Measurements from ENCODE around the gene NFATC3. TPM values are rescaled to one million over a fixed set of nuclear protein-coding genes. Genes with fewer than 3 reads are reported as not detected.
A peak's percentile ranks its signal among the peaks of the same experiment; 100 is the strongest.
"Not testable (repeated sequence)": the region's sequence is repeated elsewhere in the genome, so short reads cannot be mapped to it uniquely, and the experiment has no call there.

The NFATC3 gene
- total RNA-seq, 1 experiment from 2014 or later = 15.4 TPM

GRCh38 chr16:68088130-68088972 is 3.2 kb downstream of the NFATC3 start:
- DNase-seq (ENCODE audit: low read depth) = no peak

GRCh38 chr16:68089067-68089466 is 3.9 kb downstream of the NFATC3 start:
- no peak for DNase-seq (ENCODE audit: low read depth)

DNA sequence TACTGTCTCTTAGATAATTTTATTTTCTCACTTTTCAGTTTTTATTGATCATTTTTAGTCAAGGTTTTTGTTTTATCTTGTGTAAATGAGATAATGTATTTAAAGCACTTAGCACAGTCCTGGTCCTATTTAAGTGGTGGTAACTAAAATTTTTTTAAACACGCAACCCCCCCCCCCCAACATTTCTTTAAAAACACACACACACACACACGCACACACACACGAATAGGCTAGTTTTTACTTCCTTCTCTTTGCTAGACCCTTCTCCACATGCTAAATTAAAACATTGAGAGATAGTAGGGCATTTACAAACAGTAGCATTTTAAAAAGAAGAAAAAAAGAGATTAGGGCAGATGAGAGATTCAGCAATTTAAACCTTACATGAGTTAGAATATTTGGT is 5.0 kb downstream of the NFATC3 start:
- no peak for DNase-seq (ENCODE audit: low read depth)

DNA sequence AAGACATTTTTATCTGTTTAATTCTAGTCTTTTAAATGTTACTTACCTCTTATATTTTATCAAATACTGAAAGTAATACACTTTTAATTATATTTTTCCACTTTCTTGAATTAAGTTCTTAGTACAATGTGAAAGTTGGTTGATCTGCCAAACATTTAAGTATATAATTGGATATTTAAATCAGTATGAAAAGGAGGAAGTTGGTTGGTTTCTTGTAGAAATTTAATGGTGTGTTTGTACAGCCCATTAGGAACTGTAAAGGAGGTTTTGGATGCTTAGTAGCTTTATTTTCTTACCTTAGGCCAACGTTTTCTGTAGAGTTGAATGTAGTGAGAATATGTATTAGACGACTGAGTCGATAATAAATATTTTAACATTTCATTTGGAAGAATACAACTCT is 5.4 kb downstream of the NFATC3 start:
- no peak for DNase-seq (ENCODE audit: low read depth)

DNA sequence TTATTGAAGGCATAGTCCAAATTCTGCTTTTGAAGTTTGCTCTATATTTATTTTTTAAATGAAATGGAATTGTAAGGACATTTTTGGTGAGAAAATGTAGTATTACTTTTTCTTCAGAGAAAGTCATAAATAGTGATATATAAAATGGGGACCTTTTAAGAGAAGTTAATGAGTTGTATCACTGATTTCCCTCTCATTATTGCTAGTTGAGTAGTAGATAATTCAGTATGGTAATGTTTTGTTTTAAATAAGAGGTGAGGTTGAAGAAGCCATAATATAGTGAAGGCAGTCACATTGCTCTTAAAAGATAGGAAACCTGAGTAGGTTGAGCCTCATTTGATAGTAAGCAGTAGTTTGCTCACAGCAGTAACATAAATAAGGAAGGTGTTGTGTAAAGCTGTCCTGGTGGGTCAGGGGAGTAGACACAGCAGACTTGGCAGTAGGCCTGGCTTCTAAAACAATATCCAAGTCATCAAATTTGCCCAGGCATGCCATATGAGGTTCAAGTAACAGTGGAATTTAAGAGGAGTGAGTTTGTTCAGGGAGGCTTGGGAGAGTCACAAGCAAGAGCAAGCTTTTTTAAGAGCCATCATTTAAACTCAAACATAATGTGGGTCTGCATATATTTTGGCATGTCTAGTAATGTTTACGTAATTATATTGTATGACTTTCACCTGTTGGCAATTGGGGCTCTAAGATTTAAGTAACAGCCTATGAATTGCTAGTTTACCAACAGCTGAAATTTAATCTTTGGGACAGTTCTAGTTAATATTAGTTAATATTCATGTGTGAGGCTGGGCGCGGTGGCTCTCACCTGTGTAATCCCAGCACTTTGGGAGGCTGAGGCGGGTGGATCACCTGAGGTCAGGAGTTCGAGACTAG is 6.5 kb downstream of the NFATC3 start:
- peak; percentile 68 for DNase-seq (ENCODE audit: low read depth)

DNA sequence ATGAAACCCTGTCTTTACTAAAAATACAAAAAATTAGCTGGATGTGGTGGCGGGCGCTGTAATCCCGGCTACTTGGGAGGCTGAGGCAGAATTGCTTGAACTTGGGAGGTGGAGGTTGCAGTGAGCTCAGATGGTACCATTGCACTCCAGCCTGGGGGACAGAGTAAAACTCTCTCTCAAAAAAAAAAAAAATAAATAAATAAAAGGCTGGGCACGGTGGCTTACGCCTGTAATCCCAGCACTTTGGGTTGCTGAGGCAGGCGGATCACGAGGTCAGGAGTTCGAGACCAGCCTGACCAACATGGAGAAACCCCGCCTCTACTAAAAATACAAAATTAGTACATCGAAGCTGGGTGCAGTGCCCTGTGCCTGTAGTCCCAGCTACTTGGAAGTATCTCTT is 7.1 kb downstream of the NFATC3 start:
- not testable (repeated sequence) for DNase-seq (ENCODE audit: low read depth)

DNA sequence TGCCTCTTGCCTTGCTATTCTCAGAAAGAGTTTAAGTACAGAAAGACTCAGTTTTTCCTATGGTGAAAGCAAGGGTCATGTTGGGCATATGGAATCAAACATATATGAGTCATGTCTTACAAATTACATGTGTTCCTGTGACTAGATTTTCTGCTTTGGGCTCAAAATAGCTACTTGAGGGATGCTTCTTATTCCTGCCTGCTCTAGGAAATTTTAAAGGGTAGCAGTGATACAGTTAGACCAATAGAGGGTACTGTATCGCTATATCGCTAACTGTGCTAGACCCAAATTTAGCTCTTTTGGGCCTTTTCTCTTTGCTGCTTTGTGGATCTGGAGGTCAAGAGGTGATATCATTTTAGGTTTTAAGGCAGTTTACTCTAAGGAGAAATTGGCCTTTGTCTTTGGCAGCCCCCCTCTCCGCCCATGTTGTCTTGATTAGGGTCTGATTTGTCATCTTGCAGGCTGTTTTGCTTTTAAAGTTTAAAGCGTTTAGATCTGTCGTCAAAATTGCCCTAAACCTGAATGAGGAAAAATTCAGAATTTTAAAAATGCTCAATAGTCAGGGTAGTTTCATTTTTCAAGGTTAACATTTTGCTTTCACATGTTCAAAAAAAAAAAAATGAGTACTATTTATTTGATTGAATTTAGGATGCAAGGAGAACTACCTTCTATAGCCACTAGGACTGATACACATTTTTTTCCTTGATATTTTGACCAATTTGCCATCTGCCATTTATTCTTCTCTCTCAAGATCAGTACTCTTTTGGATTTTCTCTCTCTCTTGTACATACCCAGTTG is 8.8 kb downstream of the NFATC3 start:
- DNase-seq (ENCODE audit: low read depth) = peak; percentile 42

DNA sequence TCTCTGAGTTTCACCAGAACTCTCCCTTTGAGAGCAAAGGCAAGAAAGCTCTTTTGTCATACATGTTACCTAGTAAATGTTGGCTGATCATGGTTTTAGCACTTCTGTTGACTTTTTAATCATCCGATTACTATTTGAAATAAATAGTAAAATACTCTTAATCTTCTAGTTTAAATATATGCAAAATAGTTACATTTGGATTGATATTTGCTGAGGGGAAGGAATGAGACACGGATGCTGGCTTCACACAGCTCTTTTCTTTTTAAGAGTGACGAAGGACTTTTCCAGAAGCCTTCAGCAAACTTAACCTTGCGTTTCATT is 9.4 kb downstream of the NFATC3 start:
- DNase-seq (ENCODE audit: low read depth) = no peak

DNA sequence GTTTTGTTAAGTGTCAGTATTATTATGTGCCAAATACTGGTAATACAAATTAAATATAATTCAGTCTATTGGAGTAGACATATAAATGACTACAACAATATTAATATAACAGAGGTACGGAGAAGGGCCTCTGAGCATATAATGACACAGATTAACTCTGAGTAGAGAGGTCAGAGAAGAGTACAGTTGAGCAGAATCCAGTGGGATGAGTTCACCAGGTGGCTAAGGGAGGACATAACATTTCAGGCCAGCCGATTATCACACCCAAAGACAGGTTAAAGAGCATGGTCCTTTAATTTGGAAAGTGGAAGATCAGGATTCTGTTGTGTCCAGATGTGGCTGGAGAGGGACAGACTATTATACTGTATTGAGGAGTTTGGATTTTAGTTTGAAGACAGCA is 11.3 kb downstream of the NFATC3 start:
- DNase-seq (ENCODE audit: low read depth) = no peak

DNA sequence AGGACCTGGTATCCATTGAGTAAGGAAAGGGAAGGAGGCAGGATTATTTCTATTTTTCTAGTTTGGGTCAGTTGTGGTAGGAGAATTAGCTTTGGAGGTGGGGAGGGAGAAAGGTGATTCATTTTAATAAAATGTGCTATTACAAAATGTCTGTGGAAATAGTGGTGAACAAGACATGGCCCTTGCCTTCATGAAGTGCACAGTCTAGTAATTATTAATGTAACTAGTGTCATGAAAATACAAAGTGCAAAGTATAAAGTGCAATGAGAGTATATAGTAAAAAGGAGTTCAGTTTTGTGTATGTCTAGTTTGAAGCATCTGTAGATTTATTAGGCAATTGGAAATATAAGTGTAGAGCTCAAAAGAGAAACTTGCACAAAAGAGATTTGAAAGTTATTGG is 11.9 kb downstream of the NFATC3 start:
- DNase-seq (ENCODE audit: low read depth) = no peak

GRCh38 chr16:68097895-68098294 is 12.7 kb downstream of the NFATC3 start:
- no peak for DNase-seq (ENCODE audit: low read depth)

DNA sequence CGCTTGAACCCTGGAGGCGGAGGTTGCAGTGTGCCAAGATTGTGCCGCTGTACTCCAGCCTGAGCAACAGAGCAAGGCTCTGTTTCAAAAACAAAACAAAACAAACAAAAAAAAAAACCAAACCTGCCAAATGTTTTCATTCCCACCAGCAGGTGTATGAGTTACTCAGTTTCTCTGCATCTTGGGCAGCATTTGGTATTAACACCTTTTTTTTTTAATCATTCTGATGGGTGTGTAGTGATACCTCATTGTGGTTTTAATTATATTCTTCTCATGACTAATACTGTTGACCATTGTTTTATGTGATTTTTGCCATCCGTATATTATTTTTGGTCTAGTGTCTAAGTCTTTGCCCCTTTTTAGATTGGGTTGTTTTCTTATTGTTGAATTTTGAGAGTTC is 15.3 kb downstream of the NFATC3 start:
- no peak for DNase-seq (ENCODE audit: low read depth)

GRCh38 chr16:68105611-68106010 is 20.4 kb downstream of the NFATC3 start:
- no peak for DNase-seq (ENCODE audit: low read depth)

DNA sequence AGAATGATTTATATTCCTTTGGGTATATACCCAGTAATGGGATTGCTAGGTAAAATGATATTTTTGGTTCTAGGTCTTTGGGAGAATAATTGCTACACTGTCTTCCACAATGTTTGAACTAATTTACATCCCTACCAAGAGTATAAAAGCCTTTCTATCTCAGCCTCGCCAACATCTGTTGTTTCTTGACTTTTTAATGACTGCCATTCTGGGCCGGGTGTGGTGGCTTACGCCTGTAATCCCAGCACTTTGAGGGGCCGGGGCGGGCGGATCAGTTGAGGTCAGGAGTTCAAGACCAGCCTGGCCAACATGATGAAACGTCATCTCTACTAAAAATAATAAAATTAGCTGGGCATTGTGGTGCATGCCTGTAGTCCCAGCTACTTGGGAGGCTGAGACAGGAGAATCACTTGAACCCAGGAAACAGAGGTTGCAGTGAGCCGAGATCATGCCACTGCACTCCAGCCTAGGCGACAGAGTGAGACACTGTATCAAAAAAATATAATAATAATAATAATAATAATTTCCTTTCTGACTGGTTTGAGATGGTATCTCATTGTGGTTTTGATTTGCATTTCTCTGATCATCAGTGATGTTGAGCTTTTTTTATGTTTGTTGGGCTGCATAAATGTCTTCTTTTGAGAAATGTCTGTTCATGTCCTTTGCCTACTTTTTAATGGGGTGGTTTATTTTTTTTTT is 22.2 kb downstream of the NFATC3 start:
- DNase-seq (ENCODE audit: low read depth) = not testable (repeated sequence)

DNA sequence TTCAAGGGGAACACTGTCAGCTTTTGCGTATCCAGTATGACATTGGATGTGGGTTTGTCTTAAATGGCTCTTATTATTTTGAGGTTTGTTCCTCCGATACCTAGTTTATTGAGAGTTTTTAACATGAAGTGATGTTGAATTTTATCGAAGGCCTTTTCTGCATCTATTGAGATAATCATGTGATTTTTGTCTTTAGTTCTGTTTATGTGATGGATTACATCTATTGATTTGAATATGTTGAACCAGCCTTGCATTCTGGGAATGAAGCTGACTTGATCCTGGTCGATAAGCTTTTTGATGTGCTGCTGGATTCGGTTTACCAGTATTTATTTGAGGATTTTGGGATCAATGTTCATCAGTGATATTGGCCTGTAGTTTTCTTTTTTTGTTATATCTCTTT is 24.0 kb downstream of the NFATC3 start:
- DNase-seq (ENCODE audit: low read depth) = not testable (repeated sequence)

DNA sequence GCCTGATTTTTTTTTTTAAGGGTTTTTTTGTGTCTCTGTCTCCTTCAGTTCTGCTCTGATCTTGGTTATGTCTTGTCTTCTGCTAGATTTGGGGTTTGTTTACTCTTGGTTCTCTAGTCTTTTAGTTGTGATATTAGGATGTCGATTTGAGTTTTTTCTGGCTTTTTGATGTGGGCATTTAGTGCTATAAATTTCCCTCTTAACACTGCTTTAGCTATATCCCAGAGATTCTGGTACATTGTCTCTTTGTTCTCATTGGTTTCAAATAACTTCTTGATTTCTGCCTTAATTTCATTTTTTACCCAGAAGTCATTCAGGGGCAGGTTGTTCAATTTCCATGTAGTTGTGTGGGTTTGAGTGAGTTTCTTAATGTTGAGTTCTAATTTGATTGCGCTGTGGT is 25.4 kb downstream of the NFATC3 start:
- DNase-seq (ENCODE audit: low read depth) = not testable (repeated sequence)

- no peak for DNase-seq (ENCODE audit: low read depth)
Observed at GRCh38 chr16:68111379-68111778, 26.2 kb downstream of the NFATC3 start.

DNA sequence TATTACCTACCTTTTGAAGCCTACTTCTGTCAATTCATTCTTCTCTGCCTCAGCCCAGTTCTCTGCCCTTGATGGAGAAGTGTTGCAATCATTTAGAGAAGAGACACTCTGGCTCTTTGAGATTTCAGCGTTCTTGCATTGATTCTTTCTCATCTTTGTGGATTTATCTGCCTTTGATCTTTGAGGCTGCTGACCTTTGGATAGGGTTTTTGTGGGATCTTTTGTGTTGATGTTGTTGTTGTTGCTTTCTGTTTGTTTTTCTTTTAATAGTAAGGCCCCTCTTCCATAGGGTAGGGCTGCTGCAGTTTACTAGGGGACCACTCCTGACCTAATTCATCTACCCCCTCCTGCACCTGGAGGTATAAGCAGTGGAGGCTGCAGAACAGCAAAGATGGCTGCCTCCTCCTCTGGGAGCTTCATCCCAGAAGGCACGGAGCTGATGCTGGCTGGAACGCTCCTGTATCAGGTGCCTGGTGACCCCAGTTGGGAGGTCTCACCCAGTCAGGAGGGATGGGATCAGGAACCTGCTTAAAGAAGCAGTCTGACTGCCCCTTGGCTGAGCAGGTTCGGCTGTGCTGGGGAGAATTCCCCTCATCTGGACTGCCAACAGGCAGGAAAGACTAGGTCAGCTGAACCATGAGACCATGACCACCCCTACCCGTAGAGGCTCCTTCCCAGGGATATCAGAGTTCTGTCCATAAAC is 28.0 kb downstream of the NFATC3 start:
- no peak for DNase-seq (ENCODE audit: low read depth)

- no peak for DNase-seq (ENCODE audit: low read depth)
Observed at GRCh38 chr16:68113765-68114240, 28.6 kb downstream of the NFATC3 start.

DNA sequence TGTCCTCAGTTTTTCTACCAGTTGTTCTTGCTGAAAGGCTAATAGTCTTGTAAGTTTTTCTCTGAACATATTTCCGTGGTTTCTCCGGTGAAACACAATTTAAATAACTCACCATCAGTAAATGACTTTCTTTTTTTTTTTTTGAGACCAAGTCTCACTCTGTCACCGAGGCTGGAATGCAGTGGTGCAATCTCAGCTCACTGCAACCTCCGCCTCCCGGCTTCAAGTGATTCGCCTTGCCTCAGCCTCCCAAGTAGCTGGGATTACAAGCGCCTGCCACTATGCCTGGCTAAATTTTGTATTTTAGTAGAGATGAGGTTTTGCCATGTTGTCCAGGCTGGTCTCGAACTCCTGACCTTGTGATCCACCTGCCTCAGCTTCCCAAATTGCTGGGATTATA is 29.8 kb downstream of the NFATC3 start:
- DNase-seq (ENCODE audit: low read depth) = not testable (repeated sequence)
